ENCODE measurements around the gene TNK1.

The TNK1 gene

DNA sequence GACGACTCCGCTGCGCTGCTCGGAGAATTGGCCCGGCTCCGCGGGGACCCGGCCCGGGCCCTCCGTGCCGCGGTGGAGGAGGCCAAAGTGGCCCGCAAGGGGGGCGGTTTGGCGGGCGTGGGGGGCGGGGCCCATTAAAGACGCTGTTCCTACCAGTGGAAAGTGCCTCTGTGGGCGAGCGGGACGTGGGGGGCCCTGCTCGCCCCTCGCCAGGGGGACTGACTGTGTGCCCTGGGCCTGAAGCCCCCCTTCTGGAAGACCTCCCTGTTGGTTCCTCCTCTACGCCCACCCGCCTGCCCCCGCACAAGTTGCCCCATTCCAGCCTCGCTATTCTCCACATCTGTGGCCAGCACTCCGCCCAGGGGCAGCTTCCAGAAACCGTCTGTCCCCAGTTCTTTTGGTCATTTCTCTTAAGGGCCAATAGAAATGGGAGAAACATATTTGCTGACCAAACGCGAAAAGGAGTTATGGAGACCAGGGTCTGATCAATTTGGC lies 56.5 kb downstream of the TNK1 start:
- no peak for DNase-seq

DNA sequence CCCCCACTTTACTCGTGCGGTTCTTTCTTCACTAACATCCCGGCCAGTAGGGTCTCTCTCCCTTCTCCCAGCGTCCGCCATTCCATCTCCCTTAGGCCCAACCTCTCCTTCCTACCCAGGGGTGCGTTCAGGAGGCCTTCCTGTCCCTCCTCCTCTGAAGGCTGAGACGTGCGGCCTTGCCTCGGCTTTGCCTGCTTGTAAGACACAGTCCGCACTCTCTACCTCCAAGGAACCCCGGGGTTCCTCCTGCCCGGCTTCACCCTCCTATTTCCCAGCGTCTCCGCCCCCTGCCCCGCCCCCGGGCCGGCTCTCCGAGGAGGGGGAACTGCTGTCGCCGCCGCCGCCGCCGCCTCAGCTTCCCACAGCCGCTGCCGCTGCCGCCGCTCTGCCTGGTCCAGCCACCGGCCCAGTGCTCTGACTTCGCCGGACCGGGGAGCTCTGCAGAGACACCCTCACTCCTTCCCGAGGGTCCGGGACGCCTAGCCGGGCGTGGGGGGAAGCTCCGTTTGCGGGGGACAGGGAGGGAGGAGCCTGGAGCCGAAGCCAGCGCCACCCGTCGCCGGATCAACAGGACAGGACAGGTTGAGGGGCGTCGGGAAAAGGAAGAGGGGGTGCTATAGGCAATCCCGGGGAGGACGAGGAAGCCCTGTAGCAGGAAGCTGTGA lies 57.2 kb downstream of the TNK1 start:
- DNase-seq, result no peak

DNA sequence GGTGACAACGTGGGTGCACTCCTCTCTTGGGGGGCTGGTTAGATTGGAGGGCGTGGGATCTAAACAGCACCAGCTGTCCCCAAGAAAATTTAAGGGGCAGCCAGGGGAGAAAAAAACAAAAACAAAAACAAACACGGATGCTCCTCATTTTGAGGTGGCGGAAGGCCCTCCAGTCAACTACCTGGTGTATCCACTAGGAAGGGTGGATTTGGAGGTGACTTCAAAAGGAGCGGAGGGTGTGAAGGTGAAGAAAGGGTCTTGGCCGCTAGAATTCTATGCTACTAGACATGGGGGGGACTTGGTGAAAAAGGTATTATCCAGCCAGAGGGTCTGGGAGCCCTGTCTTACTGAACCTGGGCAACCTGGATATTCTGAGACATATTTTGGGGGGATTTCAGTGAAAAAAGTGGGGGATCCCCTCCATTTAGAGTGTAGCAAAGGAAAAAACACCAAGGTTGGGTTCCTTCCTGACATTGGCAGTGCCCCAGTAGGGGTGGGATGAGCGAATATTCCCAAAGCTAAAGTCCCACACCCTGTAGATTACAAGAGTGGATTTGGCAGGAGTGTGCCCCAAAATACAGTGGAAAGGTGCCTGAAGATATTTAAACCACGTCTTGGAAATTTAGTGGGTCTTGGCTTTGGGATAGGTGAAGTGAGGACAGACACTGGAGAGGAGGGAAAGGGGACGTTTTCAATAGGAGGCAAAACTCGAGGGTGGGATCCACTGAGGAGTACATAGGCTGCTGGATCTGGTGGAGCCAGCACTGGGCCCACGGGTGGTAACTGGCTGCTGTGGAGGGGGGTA lies 58.0 kb downstream of the TNK1 start:
- DNase-seq, result no peak
